ENCODE measurements around the gene TNFRSF12A.

DNA sequence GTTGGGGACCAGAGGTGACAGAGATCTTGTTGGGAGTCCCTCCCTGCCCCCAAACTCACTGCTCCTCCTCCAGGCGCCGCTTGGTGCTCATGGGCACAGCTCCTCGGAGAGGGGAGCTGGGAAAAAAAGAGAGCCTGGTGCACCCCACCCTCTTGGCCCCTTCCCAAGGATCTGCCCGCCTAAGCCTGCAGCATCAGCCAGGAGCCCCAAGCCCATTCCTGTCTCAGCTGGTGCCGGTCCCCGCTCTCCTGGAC, 3.2 kb downstream of the TNFRSF12A start:
- TF ChIP-seq EZH2 (IDR thresholded peaks at IDR 0.05) (no peak), POLR2AphosphoS5 (IDR thresholded peaks at IDR 0.05; ENCODE audit: borderline replicate concordance, low read depth, low read length) (no peak; the same call in 1 of the 2 replicates)

Measured in SK-N-MC (cell line).